ENCODE measurements around the gene PRR5L. TPM values are rescaled to one million over a fixed set of nuclear protein-coding genes. Genes with fewer than 3 reads are reported as not detected.
A peak's percentile ranks its signal among the peaks of the same experiment; 100 is the strongest.

The PRR5L gene
- polyA plus RNA-seq, 1 donor (not counting 4 experiments of a cell fraction or from before 2014, with no cell fraction given): 20.1 TPM

GRCh38 chr11:36447514-36447913, 151.4 kb downstream of the PRR5L start:
- H3K36me3 ChIP-seq (ENCODE audit: control insufficient read depth in 2 of 2, extremely low read depth in 1 of 2, insufficient read depth in 2 of 2, low read length in 2 of 2): peaks cover 20 to 23% of the 10 kb centered on the region in 2 experiments
- H3K9ac ChIP-seq (ENCODE audit: control insufficient read depth, extremely low read depth, insufficient read depth, low read length): no peak overlapping the region
- no peaks in the 10 kb centered on the region for H4K20me1 ChIP-seq (ENCODE audit: control insufficient read depth, extremely low read depth, insufficient read depth, low read length)
- dilution Hi-C loops (cut with MboI; ENCODE audit: extremely low pct_ligation_motif_present, low sequenced_read_pairs): no loop called here
- no peak overlapping the region for H3K4me3 ChIP-seq (ENCODE audit: control insufficient read depth in 2 of 3, extremely low read depth in 1 of 3, insufficient read depth in 2 of 3, low read depth in 1 of 3, low read length in 3 of 3)
- H3K9me3 ChIP-seq (ENCODE audit: control insufficient read depth, low read depth, low read length): no peaks in the 10 kb centered on the region
- FAIRE-seq: no peak
- H3K9me1 ChIP-seq (ENCODE audit: control insufficient read depth, extremely low read depth, insufficient read depth, low read length): no peaks in the 10 kb centered on the region
- H3K27ac ChIP-seq (ENCODE audit: control insufficient read depth, insufficient read depth, low read length): no peak overlapping the region
- no peaks in the 10 kb centered on the region for H3K79me2 ChIP-seq (ENCODE audit: control insufficient read depth, insufficient read depth, low read length)
- no peak overlapping the region for H2AFZ ChIP-seq (ENCODE audit: control insufficient read depth, low read length)
- no peak overlapping the region for H3K4me2 ChIP-seq (ENCODE audit: control insufficient read depth, extremely low read depth, insufficient read depth, low read depth, low read length)
- TF ChIP-seq EZH2 (IDR thresholded peaks at IDR 0.05; ENCODE audit: low read length): no peak
- TF ChIP-seq CTCF (optimal IDR thresholded peaks at IDR 0.05 in 1 of 3, IDR thresholded peaks at IDR 0.05 in 1 of 3, conservative IDR thresholded peaks at IDR 0.05 in 1 of 3; ENCODE audit: extremely low read depth in 1 of 3, insufficient read depth in 2 of 3, low read length in 3 of 3): no peak
- no peaks in the 10 kb centered on the region for H3K27me3 ChIP-seq (ENCODE audit: control insufficient read depth, extremely low read depth, insufficient read depth, low read length)
- peaks cover 12% of the 10 kb centered on the region for H3K4me1 ChIP-seq (ENCODE audit: control insufficient read depth, extremely low read depth, insufficient read depth, low read length)
- no peak for DNase-seq (ENCODE audit: low read depth, low spot score)

- no peaks in the 10 kb centered on the region for H3K9me3 ChIP-seq (ENCODE audit: control insufficient read depth, low read depth, low read length)
- peak; percentile 9 for FAIRE-seq
- H3K79me2 ChIP-seq (ENCODE audit: control insufficient read depth, insufficient read depth, low read length): no peaks in the 10 kb centered on the region
- no peak overlapping the region for H2AFZ ChIP-seq (ENCODE audit: control insufficient read depth, low read length)
- H3K4me1 ChIP-seq (ENCODE audit: control insufficient read depth, extremely low read depth, insufficient read depth, low read length): peaks cover 12% of the 10 kb centered on the region
- peaks cover 20 to 23% of the 10 kb centered on the region in 2 experiments for H3K36me3 ChIP-seq (ENCODE audit: control insufficient read depth in 2 of 2, extremely low read depth in 1 of 2, insufficient read depth in 2 of 2, low read length in 2 of 2)
- no peak for TF ChIP-seq CTCF (optimal IDR thresholded peaks at IDR 0.05 in 1 of 3, IDR thresholded peaks at IDR 0.05 in 1 of 3, conservative IDR thresholded peaks at IDR 0.05 in 1 of 3; ENCODE audit: extremely low read depth in 1 of 3, insufficient read depth in 2 of 3, low read length in 3 of 3)
- no peak for TF ChIP-seq EZH2 (IDR thresholded peaks at IDR 0.05; ENCODE audit: low read length)
- dilution Hi-C loops (cut with MboI; ENCODE audit: extremely low pct_ligation_motif_present, low sequenced_read_pairs): no loop called here
- peak; percentile 63 for DNase-seq (ENCODE audit: low read depth, low spot score)
- no peak overlapping the region for H3K27ac ChIP-seq (ENCODE audit: control insufficient read depth, insufficient read depth, low read length)
- no peaks in the 10 kb centered on the region for H3K9me1 ChIP-seq (ENCODE audit: control insufficient read depth, extremely low read depth, insufficient read depth, low read length)
- H3K9ac ChIP-seq (ENCODE audit: control insufficient read depth, extremely low read depth, insufficient read depth, low read length): no peak overlapping the region
- no peak overlapping the region for H3K4me3 ChIP-seq (ENCODE audit: control insufficient read depth in 2 of 3, extremely low read depth in 1 of 3, insufficient read depth in 2 of 3, low read depth in 1 of 3, low read length in 3 of 3)
- H3K4me2 ChIP-seq (ENCODE audit: control insufficient read depth, extremely low read depth, insufficient read depth, low read depth, low read length): no peak overlapping the region
- H3K27me3 ChIP-seq (ENCODE audit: control insufficient read depth, extremely low read depth, insufficient read depth, low read length): no peaks in the 10 kb centered on the region
- H4K20me1 ChIP-seq (ENCODE audit: control insufficient read depth, extremely low read depth, insufficient read depth, low read length): no peaks in the 10 kb centered on the region
Observed at GRCh38 chr11:36447947-36448346, 151.9 kb downstream of the PRR5L start.
